ENCODE data around the gene SEPTIN11. TPM values are rescaled to one million over a fixed set of nuclear protein-coding genes. Genes with fewer than 3 reads are reported as not detected.

The SEPTIN11 gene
- total RNA-seq, 2 experiments from 2014 or later, result 33.3 to 69.3 TPM

- no peak overlapping the region for H3K4me3 Mint-ChIP-seq
- H3K27ac Mint-ChIP-seq, result no peak overlapping the region
- peaks cover 42% of the 10 kb centered on the region for H3K27me3 Mint-ChIP-seq
- peaks cover 17% of the 10 kb centered on the region for H3K36me3 Mint-ChIP-seq
- DNase-seq, result no peak
- ATAC-seq, result no peak
- CTCF ChIA-PET, result interaction anchor here (1.4 kb wide), 1 partner anchor 10 kb away, joined by 3 read pairs; no protein-coding TSS in a partner anchor
- H3K4me1 Mint-ChIP-seq, result peaks cover 60% of the 10 kb centered on the region
- H3K9me3 Mint-ChIP-seq (ENCODE audit: low read depth), result no peaks in the 10 kb centered on the region
Observed at GRCh38 chr4:76991161-76991660, 41.7 kb downstream of the SEPTIN11 start.

DNA sequence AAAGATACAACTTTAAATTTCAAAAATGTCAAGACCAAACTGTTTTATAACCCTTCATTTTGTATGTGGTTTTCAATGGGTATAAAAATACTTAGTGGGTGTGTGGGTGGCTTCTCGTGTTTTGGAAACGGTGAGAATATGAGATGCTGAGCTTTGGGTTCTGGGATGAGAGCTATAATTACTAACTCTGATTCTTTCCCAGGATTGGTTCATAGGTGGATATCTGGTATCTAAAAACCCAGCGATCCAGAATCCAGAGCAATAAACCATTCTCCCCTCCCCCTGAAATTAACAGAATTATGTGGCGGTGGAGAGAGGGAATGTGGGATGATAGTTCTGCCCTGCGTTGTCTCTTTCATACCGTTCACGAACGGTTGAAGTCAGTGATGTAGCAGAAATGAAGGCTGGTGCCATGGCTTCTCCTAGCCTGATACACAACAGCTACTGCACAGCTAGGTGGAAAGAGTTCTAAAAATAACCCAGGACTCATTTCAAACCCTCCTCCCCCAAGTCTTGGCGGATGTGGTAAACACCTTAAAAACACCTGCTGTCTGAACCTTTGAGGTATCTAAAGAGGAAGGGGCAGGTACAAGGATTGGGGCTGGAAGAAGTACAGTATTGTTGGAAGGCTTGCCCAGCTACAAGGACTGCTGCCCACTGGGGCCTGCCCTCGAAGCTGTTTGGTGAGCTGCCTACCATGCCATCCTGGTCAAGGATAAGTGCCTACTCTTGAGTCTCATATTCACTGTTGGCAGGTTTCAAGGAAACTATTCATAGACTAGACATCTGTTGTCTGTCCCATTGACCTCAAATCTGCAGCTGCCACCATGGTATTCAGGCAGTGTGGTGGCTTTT is 44.5 kb downstream of the SEPTIN11 start:
- Mint-ChIP-seq H3K27ac (peak overlapping the region; percentile 42), H3K4me1 (peaks cover 40% of the 10 kb centered on the region), H3K27me3 (peaks cover 28% of the 10 kb centered on the region), H3K9me3 (ENCODE audit: low read depth) (no peaks in the 10 kb centered on the region), H3K36me3 (peaks cover 20% of the 10 kb centered on the region), H3K4me3 (no peak overlapping the region)
- CTCF ChIA-PET, result interaction anchor here (0.9 to 1.4 kb wide), 5 partner anchors 10 to 101 kb away, joined by 3 to 6 read pairs (median 3); no protein-coding TSS in a partner anchor
- DNase-seq, result peak; percentile 71
- ATAC-seq, result peak; percentile 69

GRCh38 chr4:76995776-76996175 is 46.2 kb downstream of the SEPTIN11 start:
- no peak overlapping the region for H3K27ac Mint-ChIP-seq
- peaks cover 27% of the 10 kb centered on the region for H3K4me1 Mint-ChIP-seq
- CTCF ChIA-PET, result interaction anchor here (0.7 to 0.8 kb wide), 2 partner anchors 13 to 36 kb away, joined by 3 read pairs; no protein-coding TSS in a partner anchor
- H3K27me3 Mint-ChIP-seq, result peaks cover 16% of the 10 kb centered on the region
- ATAC-seq (no peak), DNase-seq (no peak)
- peaks cover 21% of the 10 kb centered on the region for H3K36me3 Mint-ChIP-seq
- H3K4me3 Mint-ChIP-seq, result no peak overlapping the region
- H3K9me3 Mint-ChIP-seq (ENCODE audit: low read depth), result no peaks in the 10 kb centered on the region

- H3K9me3 Mint-ChIP-seq (ENCODE audit: low read depth), result no peaks in the 10 kb centered on the region
- CTCF ChIA-PET, result interaction anchor here (0.8 kb wide), 1 partner anchor 14 kb away, joined by 3 read pairs; no protein-coding TSS in a partner anchor
- peaks cover 18% of the 10 kb centered on the region for H3K36me3 Mint-ChIP-seq
- no peak overlapping the region for H3K27ac Mint-ChIP-seq
- DNase-seq (no peak), ATAC-seq (no peak)
- peaks cover 11% of the 10 kb centered on the region for H3K27me3 Mint-ChIP-seq
- no peak overlapping the region for H3K4me3 Mint-ChIP-seq
- peaks cover 23% of the 10 kb centered on the region for H3K4me1 Mint-ChIP-seq
Observed at GRCh38 chr4:76996445-76996844, 46.9 kb downstream of the SEPTIN11 start.

- Mint-ChIP-seq H3K4me1 (peaks cover 23% of the 10 kb centered on the region), H3K27me3 (peaks cover 6% of the 10 kb centered on the region), H3K9me3 (ENCODE audit: low read depth) (no peaks in the 10 kb centered on the region), H3K27ac (no peak overlapping the region), H3K4me3 (no peak overlapping the region), H3K36me3 (peaks cover 17% of the 10 kb centered on the region)
- DNase-seq (no peak), ATAC-seq (no peak)
- CTCF ChIA-PET, result no interaction called here
Observed at GRCh38 chr4:76997077-76997476, 47.5 kb downstream of the SEPTIN11 start.

DNA sequence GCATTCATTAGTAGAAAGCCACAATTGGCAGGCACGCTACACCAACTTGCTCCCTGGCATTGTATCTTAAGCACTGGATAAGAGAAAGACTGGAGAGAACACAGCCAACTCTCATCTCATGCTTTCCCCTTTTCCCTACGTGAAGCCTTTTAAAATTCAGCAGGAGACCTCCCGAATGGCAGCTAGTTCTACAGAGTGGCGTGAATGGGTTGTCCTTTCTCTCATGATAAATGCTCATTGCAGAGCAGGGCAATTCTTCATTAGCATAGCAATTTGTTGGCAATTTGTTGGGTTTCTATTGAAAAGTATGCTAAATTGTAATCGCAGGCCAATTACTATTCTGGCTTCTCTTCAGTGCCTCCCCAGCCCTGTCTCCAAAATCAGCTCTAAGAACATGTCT is 48.0 kb downstream of the SEPTIN11 start:
- H3K9me3 Mint-ChIP-seq (ENCODE audit: low read depth), result no peaks in the 10 kb centered on the region
- peaks cover 23% of the 10 kb centered on the region for H3K4me1 Mint-ChIP-seq
- peaks cover 5% of the 10 kb centered on the region for H3K27me3 Mint-ChIP-seq
- no peak overlapping the region for H3K4me3 Mint-ChIP-seq
- no peak overlapping the region for H3K27ac Mint-ChIP-seq
- CTCF ChIA-PET, result no interaction called here
- H3K36me3 Mint-ChIP-seq, result peaks cover 17% of the 10 kb centered on the region
- ATAC-seq (no peak), DNase-seq (no peak)

DNA sequence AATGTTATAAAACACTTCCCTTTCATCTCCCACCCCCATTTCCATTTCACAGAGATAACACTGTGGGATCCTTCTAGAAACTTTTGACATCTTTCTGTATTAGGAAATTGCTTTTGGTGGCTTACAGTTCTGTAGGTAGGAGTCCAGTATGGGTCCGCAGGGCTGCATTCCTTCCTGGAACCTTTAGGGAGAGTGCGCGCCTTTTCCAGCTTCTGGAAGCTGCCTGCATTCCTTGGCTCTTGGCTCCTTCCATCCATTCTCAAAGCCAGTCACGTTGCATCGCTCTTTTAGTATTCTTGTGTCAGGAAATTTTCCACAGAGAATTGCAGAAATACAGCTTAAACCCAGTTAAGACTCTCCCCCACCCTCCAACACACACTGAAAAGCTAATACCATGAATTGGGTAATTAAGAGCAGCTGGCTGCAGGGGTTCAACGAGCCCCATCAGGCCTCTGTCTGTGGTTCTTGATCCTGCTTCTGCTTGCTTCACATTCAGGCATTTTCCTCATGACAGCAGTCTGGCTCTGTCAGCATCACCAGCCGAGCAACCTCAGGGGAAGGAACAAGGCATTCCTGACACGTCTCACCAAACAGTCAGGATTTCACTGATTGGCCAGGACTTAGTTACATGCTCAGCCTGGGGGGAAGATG is 48.8 kb downstream of the SEPTIN11 start:
- CTCF ChIA-PET, result no interaction called here
- no peak for DNase-seq
- peaks cover 22% of the 10 kb centered on the region for H3K4me1 Mint-ChIP-seq
- no peak overlapping the region for H3K4me3 Mint-ChIP-seq
- H3K27me3 Mint-ChIP-seq, result no peaks in the 10 kb centered on the region
- peaks cover 15% of the 10 kb centered on the region for H3K36me3 Mint-ChIP-seq
- no peak for ATAC-seq
- H3K27ac Mint-ChIP-seq, result no peak overlapping the region
- no peaks in the 10 kb centered on the region for H3K9me3 Mint-ChIP-seq (ENCODE audit: low read depth)

Other genes with a start within 250 kb of the SEPTIN11 start
- gene SOWAHB, start 51.6 kb upstream of the SEPTIN11 start, total RNA-seq, result not detected
- 100 to 1,000 TPM; 179 to 221 TPM for gene CCNI, start 126.2 kb downstream of the SEPTIN11 start, total RNA-seq
- gene CCNG2, start 207.5 kb downstream of the SEPTIN11 start, total RNA-seq, result 10 to 100 TPM; 20.8 to 21.6 TPM